Measurements from ENCODE around the gene PLK4.

DNA sequence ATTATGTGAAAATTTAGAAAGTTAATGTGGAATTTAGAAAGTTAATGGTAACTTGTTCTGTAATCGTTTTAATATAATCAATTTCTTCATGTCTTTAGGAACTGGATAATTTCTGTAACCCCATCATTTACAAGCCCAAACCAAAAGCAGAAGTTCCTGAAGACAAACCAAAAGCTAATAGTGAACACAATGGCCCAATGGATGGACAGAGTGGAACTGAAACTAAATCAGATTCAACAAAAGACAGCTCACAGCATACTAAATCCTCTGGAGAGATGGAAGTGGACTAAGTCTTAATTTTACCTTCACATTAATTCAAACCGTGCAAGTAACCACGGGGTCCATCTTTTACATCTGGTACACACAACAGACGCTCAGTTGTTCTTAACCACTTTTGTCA lies 48.1 kb upstream of the PLK4 start:
- TF ChIP-seq, protein P1, sequence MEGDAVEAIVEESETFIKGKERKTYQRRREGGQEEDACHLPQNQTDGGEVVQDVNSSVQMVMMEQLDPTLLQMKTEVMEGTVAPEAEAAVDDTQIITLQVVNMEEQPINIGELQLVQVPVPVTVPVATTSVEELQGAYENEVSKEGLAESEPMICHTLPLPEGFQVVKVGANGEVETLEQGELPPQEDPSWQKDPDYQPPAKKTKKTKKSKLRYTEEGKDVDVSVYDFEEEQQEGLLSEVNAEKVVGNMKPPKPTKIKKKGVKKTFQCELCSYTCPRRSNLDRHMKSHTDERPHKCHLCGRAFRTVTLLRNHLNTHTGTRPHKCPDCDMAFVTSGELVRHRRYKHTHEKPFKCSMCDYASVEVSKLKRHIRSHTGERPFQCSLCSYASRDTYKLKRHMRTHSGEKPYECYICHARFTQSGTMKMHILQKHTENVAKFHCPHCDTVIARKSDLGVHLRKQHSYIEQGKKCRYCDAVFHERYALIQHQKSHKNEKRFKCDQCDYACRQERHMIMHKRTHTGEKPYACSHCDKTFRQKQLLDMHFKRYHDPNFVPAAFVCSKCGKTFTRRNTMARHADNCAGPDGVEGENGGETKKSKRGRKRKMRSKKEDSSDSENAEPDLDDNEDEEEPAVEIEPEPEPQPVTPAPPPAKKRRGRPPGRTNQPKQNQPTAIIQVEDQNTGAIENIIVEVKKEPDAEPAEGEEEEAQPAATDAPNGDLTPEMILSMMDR (conservative IDR thresholded peaks at IDR 0.05; ENCODE audit: low read depth in 2 of 2), result no peak
- TF ChIP-seq JUNB (IDR thresholded peaks at IDR 0.05; ENCODE audit: unreplicated experiment) (no peak), REST (IDR thresholded peaks at IDR 0.05; ENCODE audit: unreplicated experiment) (no peak), POLR2AphosphoS5 (IDR thresholded peaks at IDR 0.05; ENCODE audit: low read depth) (no peak), EZH2phosphoT487 (IDR thresholded peaks at IDR 0.05; ENCODE audit: unreplicated experiment) (no peak), EZH2 (IDR thresholded peaks at IDR 0.05; ENCODE audit: low read depth, unreplicated experiment) (no peak), CREB1 (CRISPR knock-in tag; IDR thresholded peaks at IDR 0.05; ENCODE audit: low read depth) (no peak), STAT1 (IDR thresholded peaks at IDR 0.05; ENCODE audit: unreplicated experiment) (no peak), NANOG (IDR thresholded peaks at IDR 0.05; ENCODE audit: borderline replicate concordance) (no peak), ZNF331 (CRISPR knock-in tag; IDR thresholded peaks at IDR 0.05; ENCODE audit: low read depth) (no peak), ZNF114 (CRISPR knock-in tag; IDR thresholded peaks at IDR 0.05) (no peak)
- TF ChIP-seq, protein P2, sequence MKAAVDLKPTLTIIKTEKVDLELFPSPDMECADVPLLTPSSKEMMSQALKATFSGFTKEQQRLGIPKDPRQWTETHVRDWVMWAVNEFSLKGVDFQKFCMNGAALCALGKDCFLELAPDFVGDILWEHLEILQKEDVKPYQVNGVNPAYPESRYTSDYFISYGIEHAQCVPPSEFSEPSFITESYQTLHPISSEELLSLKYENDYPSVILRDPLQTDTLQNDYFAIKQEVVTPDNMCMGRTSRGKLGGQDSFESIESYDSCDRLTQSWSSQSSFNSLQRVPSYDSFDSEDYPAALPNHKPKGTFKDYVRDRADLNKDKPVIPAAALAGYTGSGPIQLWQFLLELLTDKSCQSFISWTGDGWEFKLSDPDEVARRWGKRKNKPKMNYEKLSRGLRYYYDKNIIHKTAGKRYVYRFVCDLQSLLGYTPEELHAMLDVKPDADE (IDR thresholded peaks at IDR 0.05), result no peak

Measured in GM23338 (cell line).